ENCODE measurements around the gene HSF2BP.
"Not testable (repeated sequence)": the region's sequence is repeated elsewhere in the genome, so short reads cannot be mapped to it uniquely, and the experiment has no call there.

The HSF2BP gene

GRCh38 chr21:43616861-43617260 is 42.4 kb downstream of the HSF2BP start:
- not testable (repeated sequence) for DNase-seq

GRCh38 chr21:43614839-43615238 is 44.4 kb downstream of the HSF2BP start:
- no peak for DNase-seq

- no peak for DNase-seq
Observed at GRCh38 chr21:43613755-43614638, 45.3 kb downstream of the HSF2BP start.

GRCh38 chr21:43611598-43612369 is 47.5 kb downstream of the HSF2BP start:
- DNase-seq, result no peak

GRCh38 chr21:43609501-43610340 is 49.6 kb downstream of the HSF2BP start:
- DNase-seq, result no peak

GRCh38 chr21:43608664-43609063 is 50.6 kb downstream of the HSF2BP start:
- no peak for DNase-seq

GRCh38 chr21:43608225-43608624 is 51.1 kb downstream of the HSF2BP start:
- DNase-seq, result no peak

GRCh38 chr21:43605320-43606215 is 53.7 kb downstream of the HSF2BP start:
- DNase-seq, result no peak

GRCh38 chr21:43604505-43605204 is 54.6 kb downstream of the HSF2BP start:
- DNase-seq, result no peak

- DNase-seq, result no peak
Observed at GRCh38 chr21:43603641-43604504, 55.4 kb downstream of the HSF2BP start.

GRCh38 chr21:43603233-43603626 is 56.1 kb downstream of the HSF2BP start:
- no peak for DNase-seq

- no peak for DNase-seq
Observed at GRCh38 chr21:43602266-43603232, 56.7 kb downstream of the HSF2BP start.

GRCh38 chr21:43600642-43601402 is 58.5 kb downstream of the HSF2BP start:
- DNase-seq, result no peak

GRCh38 chr21:43599728-43600127 is 59.6 kb downstream of the HSF2BP start:
- no peak for DNase-seq

GRCh38 chr21:43598416-43599120 is 60.7 kb downstream of the HSF2BP start:
- no peak for DNase-seq

- no peak for DNase-seq
Observed at GRCh38 chr21:43597540-43598250, 61.6 kb downstream of the HSF2BP start.

- no peak for DNase-seq
Observed at GRCh38 chr21:43597052-43597451, 62.2 kb downstream of the HSF2BP start.
